ENCODE results near the gene DMKN. TPM values are rescaled to one million over a fixed set of nuclear protein-coding genes. Genes with fewer than 3 reads are reported as not detected.

DMKN gene
- total and polyA plus RNA-seq, 2 of the 4 experiments (the other 2 are of a cell fraction): 0.36 to 2.4 TPM

- H3K56ac ChIP-seq (ENCODE audit: extremely low read depth, insufficient read depth, low read length): no peak overlapping the region
- no peak overlapping the region for H3K18ac ChIP-seq (ENCODE audit: low read depth, low read length)
- no peak overlapping the region for H3K23ac ChIP-seq (ENCODE audit: low read depth, low read length)
- H3K4me3 ChIP-seq (ENCODE audit: insufficient read depth, low read depth, low read length): no peak overlapping the region
- H3K79me1 ChIP-seq (ENCODE audit: low read depth in 1 of 2, low read length in 2 of 2): no peaks in the 10 kb centered on the region
- no peak overlapping the region for H3K9ac ChIP-seq (ENCODE audit: low read depth, low read length)
- H3K14ac ChIP-seq (replicated peaks; ENCODE audit: low read depth, low read length): no peak overlapping the region
- H3K4me1 ChIP-seq (ENCODE audit: control insufficient read depth, insufficient read depth, low read length): no peaks in the 10 kb centered on the region
- ChIA-PET CTCF (no interaction called here), POLR2A (ENCODE audit: unreplicated experiment) (no interaction called here)
- DNase-seq (no peak), ATAC-seq (ENCODE audit: low read depth) (no peak)
- no peak for TF ChIP-seq MXI1 (IDR thresholded peaks at IDR 0.05; ENCODE audit: borderline replicate concordance, low read depth, low read length)
- no peak for TF ChIP-seq CTCF (conservative IDR thresholded peaks at IDR 0.05; ENCODE audit: low read depth, low read length)
- TF ChIP-seq NFE2L2 (IDR thresholded peaks at IDR 0.05; ENCODE audit: low read depth, low read length): no peak
- no peak for TF ChIP-seq RCOR1 (IDR thresholded peaks at IDR 0.05; ENCODE audit: insufficient replicate concordance, low read length)
- no peak for TF ChIP-seq CHD1 (IDR thresholded peaks at IDR 0.05; ENCODE audit: low read depth, low read length)
- no peak for TF ChIP-seq USF2 (IDR thresholded peaks at IDR 0.05; ENCODE audit: low read depth, low read length)
- TF ChIP-seq SMC3 (IDR thresholded peaks at IDR 0.05; ENCODE audit: low read depth, low read length): no peak
- TF ChIP-seq FOS (IDR thresholded peaks at IDR 0.05; ENCODE audit: low read depth, low read length): no peak
- no peak for TF ChIP-seq MAFK (IDR thresholded peaks at IDR 0.05; ENCODE audit: low read depth, low read length)
- no peak for TF ChIP-seq RAD21 (IDR thresholded peaks at IDR 0.05; ENCODE audit: low read length)
- no peak for TF ChIP-seq RFX5 (IDR thresholded peaks at IDR 0.05; ENCODE audit: low read depth, low read length)
- no peak for TF ChIP-seq MAZ (IDR thresholded peaks at IDR 0.05; ENCODE audit: borderline replicate concordance, low read depth, low read length)
- no peak for TF ChIP-seq BHLHE40 (IDR thresholded peaks at IDR 0.05; ENCODE audit: low read depth, low read length)
- TF ChIP-seq CEBPB (IDR thresholded peaks at IDR 0.05; ENCODE audit: low read depth, low read length): no peak
- no peak for TF ChIP-seq POLR2A (IDR thresholded peaks at IDR 0.05; ENCODE audit: low read depth, low read length)
- no peak for TF ChIP-seq ELK1 (IDR thresholded peaks at IDR 0.05; ENCODE audit: borderline replicate concordance, low read depth, low read length)
- no peak overlapping the region for H2AK5ac ChIP-seq (ENCODE audit: low read depth, low read length)
- H2AFZ ChIP-seq (replicated peaks; ENCODE audit: low read length, poor library complexity): no peak overlapping the region
- no peak overlapping the region for H3K27ac ChIP-seq (ENCODE audit: insufficient read depth, low read length)
- H3K9me1 ChIP-seq (ENCODE audit: insufficient read depth, low read length): no peaks in the 10 kb centered on the region
- H3K4me2 ChIP-seq (ENCODE audit: low read depth, low read length): no peak overlapping the region
- H4K91ac ChIP-seq (ENCODE audit: insufficient read depth, low read depth, low read length): no peak overlapping the region
- dilution Hi-C loops (cut with HindIII; ENCODE audit: low sequenced_read_pairs, unreplicated experiment) (no loop called here), in situ Hi-C loops (cut with MboI; ENCODE audit: low sequenced_read_pairs) (no loop called here), intact Hi-C loops (cut with micrococcal nuclease) (no loop called here)
- no peak overlapping the region for H2AK9ac ChIP-seq (replicated peaks; ENCODE audit: low read depth, low read length, poor library complexity)
- H3K9me3 ChIP-seq (ENCODE audit: control insufficient read depth, insufficient read depth, low read length): no peaks in the 10 kb centered on the region
- BruUV-seq (replicated peaks): no TSS peak
- H4K5ac ChIP-seq (ENCODE audit: low read depth, low read length): no peak overlapping the region
- H2BK120ac ChIP-seq (ENCODE audit: low read depth, low read length): no peak overlapping the region
- H3K27me3 ChIP-seq (ENCODE audit: control insufficient read depth, insufficient read depth, low read length): peaks cover 37% of the 10 kb centered on the region
- WGBS, 2 experiments (ENCODE audit: extremely low coverage in 2 of 2, insufficient read length in 1 of 2): no CpG with 5 or more reads among the region's 9 CpGs
- H4K8ac ChIP-seq (ENCODE audit: low read depth in 2 of 2, low read length in 2 of 2): no peak overlapping the region
- H2BK20ac ChIP-seq (ENCODE audit: low read depth, low read length): no peak overlapping the region
- no peak overlapping the region for H2BK5ac ChIP-seq (ENCODE audit: low read depth, low read length, poor library complexity, severe bottlenecking)
- H2BK15ac ChIP-seq (ENCODE audit: low read depth, low read length): no peak overlapping the region
- H3K36me3 ChIP-seq (ENCODE audit: control insufficient read depth, insufficient read depth, low read length): no peaks in the 10 kb centered on the region
- no peak overlapping the region for H3K4ac ChIP-seq (ENCODE audit: low read depth, low read length)
- H4K20me1 ChIP-seq (ENCODE audit: insufficient read depth, low read length): no peaks in the 10 kb centered on the region
Observed at GRCh38 chr19:35493971-35494370, 19.5 kb downstream of the DMKN start.

All from IMR-90 (cell line).